Subcutaneous abdominal adipose tissue (tissue), 5 donors: ENCODE results near the gene PTPRM.
A peak's percentile ranks its signal among the peaks of the same experiment; 100 is the strongest.

Experiments used
- H3K27ac ChIP-seq: one replicate; pipeline ENCODE4 v1.7.0; 2013; ENCODE audit warnings: low read depth, mild to moderate bottlenecking, inconsistent platforms, low read length, moderate library complexity
- H3K27me3 ChIP-seq, 5 donors: one replicate each; pipeline ENCODE4 v1.7.0; 2013; ENCODE audit warnings: low read length in 5 of 5, inconsistent platforms in 1 of 5; ENCODE audit not compliant: control insufficient read depth in 5 of 5, insufficient read depth in 4 of 5
- H3K36me3 ChIP-seq, 5 donors: one replicate each; pipeline ENCODE4 v1.7.0; 2013; ENCODE audit warnings: low read length in 5 of 5; ENCODE audit not compliant: control insufficient read depth in 5 of 5, insufficient read depth in 5 of 5
- H3K4me1 ChIP-seq, 5 donors: one replicate each; pipeline ENCODE4 v1.7.0; 2013; ENCODE audit warnings: low read length in 5 of 5, mild to moderate bottlenecking in 3 of 5, moderate library complexity in 1 of 5; ENCODE audit not compliant: control insufficient read depth in 5 of 5, insufficient read depth in 5 of 5
- H3K4me3 ChIP-seq, 5 donors: one replicate each; pipeline ENCODE4 v1.7.0; 2013; ENCODE audit warnings: low read length in 5 of 5, low read depth in 1 of 5
- H3K9ac ChIP-seq, 5 donors: one replicate each; pipeline ENCODE4 v1.7.0; 2013; ENCODE audit warnings: low read length in 5 of 5, mild to moderate bottlenecking in 4 of 5, moderate library complexity in 3 of 5
- H3K9me3 ChIP-seq, 5 donors: one replicate each; pipeline ENCODE4 v1.7.0; 2013; ENCODE audit warnings: low read length in 5 of 5; ENCODE audit not compliant: control insufficient read depth in 5 of 5
- donor health status: healthy.
- donor health status: healthy.
- donor health status: healthy.
- donor health status: healthy.
- donor health status: healthy.

Gene PTPRM

GRCh38 chr18:8142932-8143331 lies 575.8 kb downstream of the PTPRM start:
- Histone ChIP-seq H3K4me1 (peaks cover 11 to 52% (median 37%) of the 10 kb centered on the region in 5 donors), H3K9ac (no peak overlapping the region), H3K9me3 (no peaks in the 10 kb centered on the region), H3K36me3 (peaks cover 3 to 16% (median 7%) of the 10 kb centered on the region in 5 donors), H3K27me3 (no peaks in the 10 kb centered on the region), H3K27ac (peak overlapping the region; percentile 79), H3K4me3 (no peak overlapping the region)

- Histone ChIP-seq H3K36me3 (peaks cover 0 to 2% (median 0%) of the 10 kb centered on the region in 5 donors), H3K4me1 (no peaks in the 10 kb centered on the region), H3K9me3 (no peaks in the 10 kb centered on the region), H3K9ac (no peak overlapping the region), H3K27ac (no peak overlapping the region), H3K4me3 (no peak overlapping the region), H3K27me3 (no peaks in the 10 kb centered on the region)
Observed at GRCh38 chr18:8151181-8151580, 584.1 kb downstream of the PTPRM start.

GRCh38 chr18:8153887-8154583 lies 586.9 kb downstream of the PTPRM start:
- H3K4me1 ChIP-seq, result no peaks in the 10 kb centered on the region
- no peak overlapping the region for H3K9ac ChIP-seq
- H3K27ac ChIP-seq, result no peak overlapping the region
- H3K27me3 ChIP-seq, result no peaks in the 10 kb centered on the region
- peaks cover 0 to 3% (median 0%) of the 10 kb centered on the region in 5 donors for H3K9me3 ChIP-seq
- H3K36me3 ChIP-seq, result peaks cover 0 to 5% (median 3%) of the 10 kb centered on the region in 5 donors
- H3K4me3 ChIP-seq, result no peak overlapping the region

GRCh38 chr18:8162802-8163201 lies 595.7 kb downstream of the PTPRM start:
- Histone ChIP-seq H3K27ac (no peak overlapping the region), H3K27me3 (no peaks in the 10 kb centered on the region), H3K9me3 (peaks cover 0 to 3% (median 0%) of the 10 kb centered on the region in 5 donors), H3K4me3 (no peak overlapping the region), H3K9ac (no peak overlapping the region), H3K36me3 (peaks cover 0 to 3% (median 0%) of the 10 kb centered on the region in 5 donors), H3K4me1 (peaks cover 0 to 39% (median 4%) of the 10 kb centered on the region in 5 donors)

- peaks cover 0 to 3% (median 0%) of the 10 kb centered on the region in 5 donors for H3K9me3 ChIP-seq
- H3K4me3 ChIP-seq, result no peak overlapping the region
- no peak overlapping the region for H3K27ac ChIP-seq
- peaks cover 0 to 3% (median 0%) of the 10 kb centered on the region in 5 donors for H3K36me3 ChIP-seq
- H3K4me1 ChIP-seq, result peaks cover 0 to 41% (median 4%) of the 10 kb centered on the region in 5 donors
- H3K27me3 ChIP-seq, result no peaks in the 10 kb centered on the region
- H3K9ac ChIP-seq, result no peak overlapping the region
Observed at GRCh38 chr18:8163286-8163959, 596.3 kb downstream of the PTPRM start.

GRCh38 chr18:8165095-8165494 lies 598.0 kb downstream of the PTPRM start:
- Histone ChIP-seq H3K4me3 (no peak overlapping the region), H3K27ac (no peak overlapping the region), H3K4me1 (peaks cover 0 to 40% (median 4%) of the 10 kb centered on the region in 5 donors), H3K36me3 (no peaks in the 10 kb centered on the region), H3K9me3 (no peaks in the 10 kb centered on the region), H3K9ac (no peak overlapping the region), H3K27me3 (no peaks in the 10 kb centered on the region)

GRCh38 chr18:8167026-8167425 lies 599.9 kb downstream of the PTPRM start:
- no peaks in the 10 kb centered on the region for H3K9me3 ChIP-seq
- H3K9ac ChIP-seq, result no peak overlapping the region
- H3K4me3 ChIP-seq, result no peak overlapping the region
- no peaks in the 10 kb centered on the region for H3K27me3 ChIP-seq
- no peaks in the 10 kb centered on the region for H3K36me3 ChIP-seq
- H3K4me1 ChIP-seq, result peaks cover 0 to 25% (median 4%) of the 10 kb centered on the region in 5 donors
- H3K27ac ChIP-seq, result no peak overlapping the region

- no peak overlapping the region for H3K9ac ChIP-seq
- no peak overlapping the region for H3K4me3 ChIP-seq
- no peaks in the 10 kb centered on the region for H3K27me3 ChIP-seq
- H3K9me3 ChIP-seq, result no peaks in the 10 kb centered on the region
- H3K36me3 ChIP-seq, result no peaks in the 10 kb centered on the region
- peaks cover 0 to 19% (median 3%) of the 10 kb centered on the region in 5 donors for H3K4me1 ChIP-seq
- no peak overlapping the region for H3K27ac ChIP-seq
Observed at GRCh38 chr18:8167673-8168072, 600.6 kb downstream of the PTPRM start.

- Histone ChIP-seq H3K9ac (no peak overlapping the region), H3K9me3 (no peaks in the 10 kb centered on the region), H3K36me3 (no peaks in the 10 kb centered on the region), H3K4me1 (peaks cover 0 to 9% (median 0%) of the 10 kb centered on the region in 5 donors), H3K27ac (no peak overlapping the region), H3K27me3 (no peaks in the 10 kb centered on the region), H3K4me3 (no peak overlapping the region)
Observed at GRCh38 chr18:8169722-8170121, 602.6 kb downstream of the PTPRM start.

GRCh38 chr18:8174771-8175170 lies 607.7 kb downstream of the PTPRM start:
- H3K9me3 ChIP-seq, result no peaks in the 10 kb centered on the region
- no peak overlapping the region for H3K9ac ChIP-seq
- peaks cover 2 to 27% (median 25%) of the 10 kb centered on the region in 5 donors for H3K4me1 ChIP-seq
- no peaks in the 10 kb centered on the region for H3K27me3 ChIP-seq
- no peaks in the 10 kb centered on the region for H3K36me3 ChIP-seq
- no peak overlapping the region for H3K27ac ChIP-seq
- no peak overlapping the region for H3K4me3 ChIP-seq
